Breast epithelium (tissue), 3 donors: ENCODE measurements around the gene ADGRG1.

Experiments
- CTCF ChIP-seq, 3 donors: fragments of 450-650 bp; IDR thresholded peaks; one replicate each; pipeline ENCODE4 v1.5.1; 2016 to 2017; ENCODE audit warnings: antibody characterized with exemption in 3 of 3, mild to moderate bottlenecking in 3 of 3, moderate library complexity in 3 of 3
- POLR2AphosphoS5 ChIP-seq, 3 donors: sonication (generic); formaldehyde crosslinking; IDR thresholded peaks; one replicate each; pipeline ENCODE4 v1.6.1; 2017; ENCODE audit warnings: antibody characterized with exemption in 3 of 3

DNA sequence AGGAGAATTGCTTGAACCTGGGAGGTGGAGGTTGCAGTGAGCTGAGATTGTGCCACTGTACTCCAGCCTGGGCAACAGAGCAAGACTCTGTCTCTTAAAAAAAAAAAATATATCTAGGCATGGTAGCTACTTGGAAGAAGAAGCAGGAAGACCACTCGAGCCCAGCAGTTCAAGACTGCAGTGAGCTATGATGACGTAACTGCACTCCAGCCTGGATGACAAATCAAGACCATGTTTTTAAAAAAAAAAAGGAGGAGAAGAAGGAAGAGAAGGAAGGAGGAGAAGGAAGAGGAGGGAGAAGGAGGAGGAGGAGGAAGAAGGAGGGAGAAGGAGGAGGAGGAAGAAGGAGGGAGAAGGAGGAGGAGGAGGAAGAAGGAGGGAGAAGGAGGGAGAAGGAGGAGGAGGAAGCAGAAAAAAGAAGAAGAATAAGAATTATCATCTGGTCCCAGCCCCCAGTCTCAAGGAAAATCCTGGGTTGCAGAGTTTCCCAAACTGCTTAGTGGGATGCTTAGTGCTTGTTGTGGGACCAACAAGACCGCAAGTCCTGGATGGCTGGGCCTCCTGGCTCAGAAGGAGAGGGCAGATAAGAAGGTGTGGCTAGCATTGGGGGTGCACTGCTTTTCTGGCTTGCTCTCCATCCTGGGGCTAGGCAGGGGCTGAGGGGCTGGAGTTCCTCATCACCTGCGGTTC is 62.5 kb downstream of the ADGRG1 start:
- no peak for TF ChIP-seq CTCF (IDR thresholded peaks at IDR 0.05)
- TF ChIP-seq POLR2AphosphoS5 (IDR thresholded peaks at IDR 0.05), result no peak
